EH (cell line): Measurements from ENCODE around the gene MEX3B.
"Not testable (repeated sequence)": the region's sequence is repeated elsewhere in the genome, so short reads cannot be mapped to it uniquely, and the experiment has no call there.

Experiments used
- DNase-seq: peaks from one replicate; pipeline ENCODE4 v3.0.0-alpha.2; 2015; ENCODE audit warnings: low read depth

Gene MEX3B

GRCh38 chr15:82048811-82049210 is 3.0 kb upstream of the MEX3B start:
- DNase-seq = no peak

DNA sequence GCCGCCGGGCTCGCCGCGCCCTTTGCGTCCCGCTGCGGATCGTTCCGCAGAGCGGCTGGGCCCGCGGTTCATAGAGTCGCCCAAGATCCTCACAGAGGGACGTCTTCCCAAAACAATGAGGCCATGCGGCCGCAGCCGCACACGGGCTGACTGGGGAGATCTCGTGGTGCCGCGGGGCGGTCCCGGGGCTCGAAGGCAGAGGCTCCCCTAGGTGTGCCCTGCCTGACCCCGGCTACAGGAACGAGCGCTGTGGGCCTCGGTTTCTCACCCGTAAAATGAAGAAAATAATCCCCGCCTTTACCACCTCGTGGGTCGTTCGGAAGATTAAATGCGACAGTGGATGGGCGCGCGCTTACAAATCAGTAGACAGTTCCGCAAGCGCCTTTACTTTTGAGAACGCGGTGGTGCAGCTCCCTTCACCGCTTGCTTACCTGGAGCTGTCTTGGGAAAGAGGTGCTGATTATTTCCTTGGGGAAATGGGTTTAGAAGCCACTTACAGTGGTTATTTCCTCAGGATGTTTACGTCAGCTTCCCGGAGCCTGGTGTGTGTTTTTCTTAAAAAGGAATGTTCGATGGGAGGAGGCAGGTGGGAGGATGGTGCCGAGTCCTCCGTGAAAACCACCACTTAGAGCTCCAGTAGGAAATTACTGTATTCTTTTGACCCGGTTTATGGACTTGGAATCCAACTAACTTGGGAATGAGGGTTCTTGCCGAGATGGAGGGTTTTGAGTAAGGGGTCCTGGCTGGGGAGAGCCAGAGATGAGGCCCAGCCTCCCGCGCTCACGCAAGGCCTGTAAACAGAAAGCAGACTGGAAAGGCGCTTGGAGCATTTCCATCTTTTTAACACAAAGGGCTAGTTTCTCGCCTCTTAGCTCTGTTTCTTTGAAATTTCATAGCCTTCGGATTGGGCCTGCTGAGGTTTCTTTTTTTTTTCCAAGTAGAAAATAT is 1.9 kb upstream of the MEX3B start:
- peak; percentile 30 for DNase-seq

DNA sequence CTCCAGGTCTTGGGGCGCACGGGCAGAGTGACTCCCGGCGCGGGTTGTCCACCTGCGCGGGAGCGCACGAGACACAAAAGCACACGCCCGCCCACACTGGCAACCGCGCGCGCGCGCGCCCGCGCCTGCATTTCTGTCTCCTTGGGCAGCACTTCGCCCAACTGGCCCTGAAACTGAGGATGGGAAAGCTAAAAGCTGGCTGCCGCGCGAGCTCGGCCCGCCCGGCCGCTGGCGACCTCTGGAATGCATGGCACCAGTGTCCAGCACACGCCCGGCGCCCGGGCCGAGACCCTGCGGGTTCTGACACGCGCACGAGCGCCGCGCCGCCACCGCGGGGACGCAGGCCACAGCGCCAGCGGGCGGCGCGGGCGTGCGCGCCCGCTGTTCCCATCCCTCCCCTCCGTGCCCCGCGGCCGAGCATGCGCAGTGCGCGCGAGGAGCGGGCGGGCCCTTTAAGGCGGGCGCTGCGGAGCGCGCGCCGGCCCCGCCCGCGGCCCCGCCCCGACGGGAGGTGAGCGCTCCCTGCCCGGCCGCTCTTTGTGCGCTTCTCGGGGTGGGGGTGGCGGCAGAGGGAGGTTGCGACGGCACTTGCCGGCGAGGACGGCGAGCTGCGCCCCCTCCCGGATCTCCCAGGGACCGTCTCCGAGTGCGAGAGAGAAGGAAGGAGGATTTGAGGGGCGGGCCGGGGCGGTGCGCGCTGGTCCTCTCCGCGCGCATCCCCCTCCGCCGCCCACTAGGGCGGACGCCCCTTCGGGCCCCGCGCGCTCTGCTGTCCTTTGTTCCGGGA is 1.0 kb upstream of the MEX3B start:
- peak; percentile 91 for DNase-seq

GRCh38 chr15:82045179-82045891 is 483 bp downstream of the MEX3B start:
- peak; percentile 66 for DNase-seq

DNA sequence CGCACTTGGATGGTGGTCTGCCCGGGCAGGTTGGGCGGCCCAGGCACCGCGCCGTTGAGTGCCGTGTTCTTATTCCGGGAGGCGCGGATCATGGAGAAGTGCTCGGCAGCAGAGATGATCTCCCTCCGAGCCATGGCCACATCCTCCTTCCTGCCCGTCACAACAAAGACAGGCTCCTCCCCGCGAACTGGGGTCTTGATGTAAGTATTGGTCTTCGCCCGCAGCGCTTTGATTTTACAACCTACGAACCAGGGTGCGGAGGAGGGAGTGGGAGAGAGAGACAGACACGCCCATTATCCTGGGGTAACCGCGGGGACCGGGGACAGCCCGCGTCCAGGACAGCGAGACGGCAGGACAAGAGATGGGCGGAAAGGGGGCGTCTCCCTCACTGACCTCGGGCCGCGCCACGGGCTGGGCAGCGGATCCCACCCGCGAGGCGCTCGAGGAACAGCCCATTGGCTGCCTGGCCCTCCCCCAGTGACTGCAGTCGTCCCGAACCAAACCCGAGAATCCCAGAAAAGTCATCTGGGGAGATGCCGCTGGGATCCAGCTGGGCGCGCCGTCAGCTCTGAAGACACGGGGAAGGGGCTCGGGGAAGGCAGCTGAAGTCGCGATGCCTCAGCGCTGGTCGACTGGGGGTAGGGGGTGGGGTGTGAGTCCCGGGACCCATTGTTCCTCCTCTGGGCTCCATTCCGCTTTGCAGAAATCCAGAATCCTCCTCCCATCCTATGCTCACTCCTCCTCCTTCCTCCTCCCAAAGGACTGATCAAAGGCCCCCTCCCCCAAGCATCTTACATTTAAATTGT is 1.2 kb downstream of the MEX3B start:
- DNase-seq = peak; percentile 85

DNA sequence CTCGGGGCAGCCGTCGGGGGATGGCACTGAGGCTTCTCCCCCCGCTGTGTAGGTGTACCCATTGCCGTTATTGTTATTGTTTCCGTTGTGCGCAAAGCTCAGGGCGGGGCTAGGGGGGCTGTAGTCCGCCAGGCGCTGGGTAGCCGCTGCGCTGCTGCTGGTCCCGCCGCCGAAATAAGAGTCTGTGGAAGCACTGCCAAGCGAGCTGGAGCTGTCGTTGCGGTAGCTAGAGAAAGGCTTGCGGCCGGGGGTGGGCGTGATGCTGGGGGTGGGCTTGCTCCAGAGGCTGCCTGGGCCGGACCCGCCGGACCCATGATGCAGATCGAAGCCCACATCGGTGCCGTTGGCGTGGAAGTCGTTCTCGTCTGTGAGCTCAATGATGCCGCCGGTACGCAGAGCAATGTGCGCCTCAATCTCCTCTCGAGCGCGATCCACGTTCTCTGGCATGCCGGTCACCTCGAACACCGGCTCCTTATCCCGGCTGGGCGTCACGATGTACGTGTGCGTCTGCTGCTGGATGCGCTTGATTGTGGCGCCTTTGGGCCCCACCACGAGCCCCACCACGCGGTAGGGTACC is 1.9 kb downstream of the MEX3B start:
- DNase-seq = peak; percentile 16

DNA sequence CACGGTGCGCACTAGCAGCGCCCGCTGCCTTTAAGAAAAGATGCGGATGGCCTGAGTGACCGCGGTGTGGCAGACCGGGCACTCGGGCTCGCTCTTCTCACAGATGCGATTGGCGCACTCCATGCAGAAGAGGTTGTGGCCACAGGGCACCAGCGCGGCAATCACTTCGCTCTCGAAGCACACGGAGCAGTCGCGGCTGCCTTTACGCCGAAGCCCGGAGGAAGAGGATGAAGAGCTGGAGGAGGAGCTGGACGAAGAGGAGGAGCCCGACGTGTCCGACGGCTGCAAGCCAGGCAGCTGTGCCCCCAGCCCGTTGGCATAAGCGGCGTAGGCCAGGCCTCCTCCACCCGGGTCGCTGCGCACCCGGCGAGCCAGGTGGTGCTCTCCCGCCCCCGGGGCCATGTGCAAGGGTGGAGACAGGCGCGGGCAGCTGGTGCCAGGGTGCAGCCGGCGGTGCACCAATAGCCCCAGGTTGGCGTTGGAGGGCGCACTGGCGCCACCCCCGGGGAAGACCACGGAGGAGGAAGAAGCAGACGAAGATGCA is 2.6 kb downstream of the MEX3B start:
- peak; percentile 21 for DNase-seq

DNA sequence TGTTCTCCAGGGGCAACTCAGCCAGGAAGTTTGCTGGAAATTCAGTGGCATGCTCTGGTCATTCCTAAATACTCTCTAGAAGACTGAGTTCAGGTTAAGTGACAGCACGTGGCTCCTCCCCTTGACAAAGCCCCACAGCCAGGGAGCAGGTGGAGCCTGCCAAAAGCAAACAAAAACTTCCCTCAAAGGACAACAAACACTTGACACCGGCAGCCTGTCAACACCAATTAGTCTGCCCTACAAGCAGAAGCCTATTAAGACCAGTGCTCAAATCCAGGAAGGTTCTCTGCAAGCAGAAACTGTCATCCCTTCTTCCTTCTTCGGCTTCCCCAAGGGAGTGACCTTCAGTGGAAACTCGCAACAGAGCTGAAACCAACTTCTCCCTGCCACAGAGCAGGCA is 5.0 kb downstream of the MEX3B start:
- no peak for DNase-seq

DNA sequence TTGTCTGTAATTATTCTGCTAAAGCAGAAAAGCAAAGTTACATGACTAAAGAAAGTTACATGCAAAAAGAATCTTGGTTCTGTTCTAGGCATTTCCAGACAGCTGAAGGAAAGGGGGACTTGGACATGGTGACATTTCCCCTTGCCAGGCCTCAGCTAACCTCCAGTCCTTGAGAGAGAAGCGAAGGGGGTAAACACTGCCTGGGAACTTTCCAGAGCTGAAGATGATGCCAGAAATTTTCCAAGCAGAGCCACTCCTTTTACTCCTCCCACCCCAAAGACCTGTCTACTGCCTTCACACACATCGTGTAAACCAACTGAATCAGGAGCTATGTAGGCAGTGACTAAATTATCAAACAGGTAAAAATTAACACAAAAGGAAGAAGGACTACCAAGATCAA is 5.4 kb downstream of the MEX3B start:
- DNase-seq = no peak

GRCh38 chr15:82039871-82040270 is 5.9 kb downstream of the MEX3B start:
- DNase-seq = no peak

GRCh38 chr15:82036461-82036860 is 9.4 kb downstream of the MEX3B start:
- DNase-seq = no peak

GRCh38 chr15:82031871-82032270 is 13.9 kb downstream of the MEX3B start:
- no peak for DNase-seq

DNA sequence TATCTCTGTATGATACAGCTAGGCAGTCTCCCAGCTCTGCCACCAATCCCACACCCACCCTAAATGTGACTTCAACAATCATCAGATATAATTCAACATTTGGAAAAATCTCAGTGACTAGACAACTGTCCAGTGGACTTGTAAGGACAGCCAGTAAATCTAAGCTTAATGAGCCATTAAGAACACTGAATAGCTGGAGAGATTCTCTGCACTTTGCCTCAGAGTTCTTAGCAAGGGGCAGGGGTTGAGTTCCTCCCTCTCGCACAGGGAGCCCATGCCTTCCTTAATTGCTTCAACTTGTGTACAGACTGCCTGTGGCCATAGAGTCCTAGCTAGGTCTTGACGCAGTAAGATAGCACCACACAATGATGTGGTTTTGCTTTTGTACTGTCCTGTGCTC is 15.6 kb downstream of the MEX3B start:
- DNase-seq = no peak

DNA sequence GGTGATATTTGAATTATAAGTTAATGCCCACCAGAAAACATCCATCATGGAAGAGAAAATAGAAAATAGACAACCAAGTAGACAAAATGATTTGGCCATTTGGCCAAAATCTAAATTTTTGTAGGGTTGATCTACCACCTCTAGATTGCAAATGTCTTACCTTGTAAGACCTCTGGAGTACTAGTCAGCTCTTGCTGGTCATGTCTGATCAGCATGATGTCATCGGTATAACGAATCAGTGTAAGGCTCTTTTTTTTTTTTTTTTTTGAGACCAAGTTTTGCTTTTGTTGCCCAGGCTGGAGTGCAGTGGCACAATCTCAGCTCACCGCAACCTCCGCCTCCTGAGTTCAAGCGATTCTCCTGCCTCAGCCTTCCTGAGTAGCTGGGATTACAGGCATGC is 17.7 kb downstream of the MEX3B start:
- not testable (repeated sequence) for DNase-seq

- DNase-seq = peak; percentile 44
Measured at GRCh38 chr15:82021992-82022391, 23.8 kb downstream of the MEX3B start.

DNA sequence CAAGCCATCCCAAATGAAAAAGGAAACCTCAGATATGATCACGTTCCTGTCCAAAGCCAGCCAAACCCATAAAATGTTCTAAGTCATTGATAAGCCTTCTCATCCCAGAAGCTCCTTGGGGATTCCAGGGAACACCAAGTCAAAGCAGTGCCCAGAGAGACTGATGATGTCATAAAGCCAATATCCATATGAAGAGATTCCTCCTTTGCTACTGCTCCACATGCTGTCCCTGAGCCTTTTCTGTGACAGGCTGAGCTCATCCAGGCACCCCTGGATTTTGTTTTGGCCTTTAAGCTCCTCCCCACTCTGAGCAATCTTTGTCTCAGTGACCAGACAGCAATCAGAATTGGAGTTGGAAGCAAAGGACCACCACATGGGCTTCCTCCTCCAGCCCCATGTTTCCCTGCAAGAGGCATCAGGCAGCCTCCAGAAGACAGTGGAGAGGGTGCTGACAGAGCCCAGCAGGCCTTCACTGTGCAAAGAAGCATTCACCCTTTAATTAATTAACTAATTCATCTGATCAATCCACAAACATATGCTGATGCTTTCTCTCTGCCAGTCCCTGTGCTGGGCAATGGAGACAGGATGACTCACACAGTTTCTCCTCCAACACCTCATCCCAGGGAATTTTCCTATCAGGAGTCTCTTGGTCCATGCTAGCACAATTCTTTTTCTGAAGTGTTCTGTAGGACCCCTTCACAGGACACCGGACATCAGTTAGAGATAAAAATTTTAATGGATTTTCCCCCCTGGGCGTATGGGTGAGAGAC is 25.0 kb downstream of the MEX3B start:
- peak; percentile 9 for DNase-seq

- DNase-seq = no peak
Measured at GRCh38 chr15:82018201-82018600, 27.6 kb downstream of the MEX3B start.

GRCh38 chr15:82017656-82018055 is 28.2 kb downstream of the MEX3B start:
- DNase-seq = no peak

DNA sequence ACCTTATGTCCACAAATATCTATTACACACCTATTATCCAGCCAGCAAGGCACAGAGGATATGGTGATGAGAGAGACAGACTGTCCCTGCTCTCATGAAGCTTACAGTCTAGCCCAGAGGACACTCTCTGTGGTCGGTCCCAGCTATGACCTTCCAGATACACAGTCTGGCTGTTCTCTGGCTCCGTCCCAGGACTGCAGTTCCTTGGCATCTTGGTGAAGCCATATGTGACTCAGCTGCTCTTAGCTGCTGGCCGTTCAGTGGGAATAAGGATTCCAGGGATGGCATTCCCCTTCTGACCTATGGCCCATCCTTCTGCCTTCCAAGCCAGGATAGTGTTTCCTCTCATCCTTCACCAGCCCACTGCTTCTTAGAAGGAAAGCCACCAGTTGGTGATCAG is 30.8 kb downstream of the MEX3B start:
- peak; percentile 64 for DNase-seq

GRCh38 chr15:82012908-82013307 is 32.9 kb downstream of the MEX3B start:
- no peak for DNase-seq
